HG03571 (cell line): ENCODE results near the gene PPP3CA.

ENCODE experiments used
- ATAC-seq: cut with Tn5 transposase; IDR thresholded peaks from one replicate; pipeline ENCODE4 v1.9.1; 2021; ENCODE audit not compliant: unreplicated experiment

The PPP3CA gene

GRCh38 chr4:101289306-101289705 lies 58.0 kb downstream of the PPP3CA start:
- no peak for ATAC-seq

- no peak for ATAC-seq
Measured at GRCh38 chr4:101288365-101289145, 58.8 kb downstream of the PPP3CA start.

GRCh38 chr4:101287324-101287723 lies 60.0 kb downstream of the PPP3CA start:
- ATAC-seq: no peak

GRCh38 chr4:101286663-101287062 lies 60.7 kb downstream of the PPP3CA start:
- no peak for ATAC-seq

GRCh38 chr4:101285985-101286384 lies 61.3 kb downstream of the PPP3CA start:
- ATAC-seq: no peak

- no peak for ATAC-seq
Measured at GRCh38 chr4:101284546-101284945, 62.8 kb downstream of the PPP3CA start.

- no peak for ATAC-seq
Measured at GRCh38 chr4:101283434-101283833, 63.9 kb downstream of the PPP3CA start.

GRCh38 chr4:101282076-101282844 lies 65.1 kb downstream of the PPP3CA start:
- ATAC-seq: no peak

GRCh38 chr4:101280866-101281600 lies 66.3 kb downstream of the PPP3CA start:
- ATAC-seq: no peak

- ATAC-seq: no peak
Measured at GRCh38 chr4:101279377-101279871, 67.9 kb downstream of the PPP3CA start.

GRCh38 chr4:101277671-101278070 lies 69.7 kb downstream of the PPP3CA start:
- ATAC-seq: no peak

GRCh38 chr4:101276661-101277060 lies 70.7 kb downstream of the PPP3CA start:
- no peak for ATAC-seq

- peak; percentile 86 for ATAC-seq
Measured at GRCh38 chr4:101274888-101275752, 72.2 kb downstream of the PPP3CA start.

- ATAC-seq: no peak
Measured at GRCh38 chr4:101271516-101271915, 75.8 kb downstream of the PPP3CA start.

- ATAC-seq: no peak
Measured at GRCh38 chr4:101269682-101270081, 77.6 kb downstream of the PPP3CA start.

- ATAC-seq: no peak
Measured at GRCh38 chr4:101265816-101266172, 81.5 kb downstream of the PPP3CA start.

GRCh38 chr4:101264993-101265815 lies 82.1 kb downstream of the PPP3CA start:
- ATAC-seq: no peak

GRCh38 chr4:101264512-101264911 lies 82.8 kb downstream of the PPP3CA start:
- ATAC-seq: no peak

- ATAC-seq: peak; percentile 70
Measured at GRCh38 chr4:101262683-101263082, 84.6 kb downstream of the PPP3CA start.

- peak; percentile 79 for ATAC-seq
Measured at GRCh38 chr4:101259876-101260275, 87.5 kb downstream of the PPP3CA start.
